DND-41 (cell line): Measurements from ENCODE around the gene LGR6.

Experiments
- ATAC-seq: fragments of 200-7000 bp; cut with Tn5 transposase; 3 replicates; pipeline ENCODE4 v1.9.1; 2021; ENCODE audit warnings: low read depth; ENCODE audit not compliant: insufficient read depth
- DNase-seq: peaks from one replicate; pipeline ENCODE4 v3.0.0-alpha.2; 2020
- H2AFZ ChIP-seq: 2 replicates; pipeline ENCODE4 v1.6.0; 2012; ENCODE audit warnings: low read depth, low read length
- H3K27ac ChIP-seq: 2 replicates; pipeline ENCODE4 v1.5.1; 2012; ENCODE audit warnings: low read length, inconsistent platforms
- H3K27me3 ChIP-seq: fragments of 200-600 bp; sonication (generic); 2 replicates; pipeline ENCODE4 v1.6.0; 2012; ENCODE audit warnings: low read length, mild to moderate bottlenecking, inconsistent platforms; ENCODE audit not compliant: insufficient read depth, poor library complexity
- H3K36me3 ChIP-seq: 2 replicates; pipeline ENCODE4 v1.5.1; 2012; ENCODE audit warnings: low read length, inconsistent platforms; ENCODE audit not compliant: insufficient read depth
- H3K4me1 ChIP-seq: 2 replicates; pipeline ENCODE4 v1.5.1; 2012; ENCODE audit warnings: mild to moderate bottlenecking, low read length; ENCODE audit not compliant: insufficient read depth
- H3K4me2 ChIP-seq: 2 replicates; pipeline ENCODE4 v1.6.0; 2012; ENCODE audit warnings: mild to moderate bottlenecking, moderate library complexity, low read length, inconsistent platforms; ENCODE audit not compliant: insufficient read depth
- H3K4me3 ChIP-seq, 2 experiments: fragments of 200-600 bp in 1 of 2; shearing (Covaris generic) in 1 of 2; 2 replicates each; pipeline ENCODE4 v1.5.1; 2012 to 2016; ENCODE audit warnings: inconsistent platforms in 2 of 2, low read length in 2 of 2, mild to moderate bottlenecking in 2 of 2, low read depth in 1 of 2, moderate library complexity in 1 of 2
- H3K79me2 ChIP-seq: 2 replicates; pipeline ENCODE4 v1.6.0; 2012; ENCODE audit warnings: low read length, inconsistent platforms; ENCODE audit not compliant: insufficient read depth
- H3K9ac ChIP-seq: 2 replicates; pipeline ENCODE4 v1.6.0; 2012; ENCODE audit warnings: low read depth, mild to moderate bottlenecking, inconsistent platforms, low read length, moderate library complexity
- H3K9me3 ChIP-seq: 2 replicates; pipeline ENCODE4 v1.5.1; 2012; ENCODE audit warnings: low read length, moderate library complexity, mild to moderate bottlenecking, inconsistent platforms; ENCODE audit not compliant: insufficient read depth, severe bottlenecking
- H4K20me1 ChIP-seq: 2 replicates; pipeline ENCODE4 v1.6.0; 2012; ENCODE audit warnings: low read length; ENCODE audit not compliant: insufficient read depth
- EZH2 ChIP-seq: IDR thresholded peaks from 3 replicates; pipeline ENCODE4 v1.6.1; 2012; ENCODE audit warnings: borderline replicate concordance, low read depth, mild to moderate bottlenecking, moderate library complexity, low read length, inconsistent platforms; ENCODE audit not compliant: severe bottlenecking
- TF ChIP-seq, protein P1 (sequence below): IDR thresholded peaks from 2 replicates; pipeline ENCODE4 v1.5.1; 2012; ENCODE audit warnings: borderline replicate concordance, low read length, moderate library complexity, mild to moderate bottlenecking; ENCODE audit not compliant: poor library complexity, severe bottlenecking; ENCODE audit errors: extremely low read depth

LGR6 gene

DNA sequence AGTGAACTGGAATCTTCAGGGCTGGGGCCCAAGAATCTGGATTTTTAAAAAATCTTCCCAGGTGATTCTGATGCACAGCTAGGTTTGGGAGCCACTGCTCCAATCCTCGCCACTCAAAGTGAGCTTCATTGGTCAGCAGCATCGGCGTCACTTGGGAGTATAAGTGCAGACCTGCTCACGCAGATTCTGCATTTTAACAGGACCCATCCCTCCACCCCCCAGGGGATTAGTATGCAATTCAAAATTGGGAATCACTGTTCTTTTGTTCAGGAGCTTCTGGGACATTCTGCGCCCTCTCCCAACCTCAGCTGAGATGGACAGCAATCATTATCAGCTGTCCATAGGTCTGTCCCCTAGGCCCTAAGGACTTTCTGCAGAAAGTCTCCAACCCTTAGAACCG is 53.5 kb downstream of the LGR6 start:
- no peak overlapping the region for H3K4me2 ChIP-seq

DNA sequence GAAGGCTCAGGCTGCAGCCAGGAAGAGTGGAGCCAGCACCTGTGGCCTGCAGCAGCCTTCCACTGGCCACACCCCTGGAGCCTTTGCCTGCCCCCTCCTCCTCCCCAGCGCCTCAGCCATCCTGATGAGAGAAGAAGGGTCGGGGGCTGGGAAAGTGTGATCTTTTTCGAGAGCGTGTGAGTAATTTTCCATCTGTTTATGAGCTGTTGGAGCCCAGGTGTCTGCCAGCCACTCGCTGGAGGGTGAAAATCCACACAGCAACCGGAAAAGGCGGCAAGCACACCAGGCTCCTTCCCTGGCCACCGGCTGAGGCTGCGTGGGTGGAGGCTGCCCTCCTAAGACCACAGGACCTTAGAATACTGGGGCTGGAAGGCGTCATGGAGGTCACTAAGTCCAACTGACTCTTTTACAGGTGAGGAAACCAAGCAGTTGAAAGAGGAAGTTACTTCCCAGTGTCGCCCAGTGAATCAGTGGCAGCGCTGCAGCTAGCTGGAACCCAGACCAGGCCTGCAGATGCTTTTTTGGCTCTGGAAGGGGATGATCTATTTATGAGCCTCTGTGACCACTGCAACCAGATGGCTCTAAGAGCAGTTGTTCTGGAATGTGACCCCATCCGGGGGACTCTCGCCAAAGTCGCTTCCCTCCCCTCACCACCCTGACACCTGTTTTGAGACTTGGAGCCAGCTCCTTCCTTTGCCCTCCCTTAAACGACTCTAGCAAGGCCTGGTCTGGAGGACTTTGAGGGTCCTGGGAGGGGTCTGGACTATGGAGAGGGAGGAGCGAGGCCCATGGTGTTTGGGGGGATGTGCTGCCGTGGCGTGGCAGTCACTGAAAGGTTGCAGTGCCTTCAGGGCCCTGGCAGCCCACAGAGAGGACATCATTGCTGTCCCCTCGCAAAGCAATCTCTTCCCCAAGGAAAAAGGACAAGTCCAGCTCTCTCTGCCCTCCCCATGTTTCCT is 54.5 kb downstream of the LGR6 start:
- H3K9me3 ChIP-seq = no peaks in the 10 kb centered on the region
- DNase-seq = no peak
- no peaks in the 10 kb centered on the region for H3K4me1 ChIP-seq
- H2AFZ ChIP-seq = no peak overlapping the region
- TF ChIP-seq EZH2 = no peak
- TF ChIP-seq, protein P1, sequence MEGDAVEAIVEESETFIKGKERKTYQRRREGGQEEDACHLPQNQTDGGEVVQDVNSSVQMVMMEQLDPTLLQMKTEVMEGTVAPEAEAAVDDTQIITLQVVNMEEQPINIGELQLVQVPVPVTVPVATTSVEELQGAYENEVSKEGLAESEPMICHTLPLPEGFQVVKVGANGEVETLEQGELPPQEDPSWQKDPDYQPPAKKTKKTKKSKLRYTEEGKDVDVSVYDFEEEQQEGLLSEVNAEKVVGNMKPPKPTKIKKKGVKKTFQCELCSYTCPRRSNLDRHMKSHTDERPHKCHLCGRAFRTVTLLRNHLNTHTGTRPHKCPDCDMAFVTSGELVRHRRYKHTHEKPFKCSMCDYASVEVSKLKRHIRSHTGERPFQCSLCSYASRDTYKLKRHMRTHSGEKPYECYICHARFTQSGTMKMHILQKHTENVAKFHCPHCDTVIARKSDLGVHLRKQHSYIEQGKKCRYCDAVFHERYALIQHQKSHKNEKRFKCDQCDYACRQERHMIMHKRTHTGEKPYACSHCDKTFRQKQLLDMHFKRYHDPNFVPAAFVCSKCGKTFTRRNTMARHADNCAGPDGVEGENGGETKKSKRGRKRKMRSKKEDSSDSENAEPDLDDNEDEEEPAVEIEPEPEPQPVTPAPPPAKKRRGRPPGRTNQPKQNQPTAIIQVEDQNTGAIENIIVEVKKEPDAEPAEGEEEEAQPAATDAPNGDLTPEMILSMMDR = no peak
- no peak for ATAC-seq
- H3K4me2 ChIP-seq = no peak overlapping the region
- no peak overlapping the region for H3K9ac ChIP-seq
- no peaks in the 10 kb centered on the region for H3K36me3 ChIP-seq
- H4K20me1 ChIP-seq = no peaks in the 10 kb centered on the region
- H3K27ac ChIP-seq = no peak overlapping the region
- H3K4me3 ChIP-seq = no peak overlapping the region
- H3K27me3 ChIP-seq = peaks cover 23% of the 10 kb centered on the region
- H3K79me2 ChIP-seq = no peaks in the 10 kb centered on the region

More for the DNA sequence above, 53.5 kb downstream of the LGR6 start:
- Histone ChIP-seq H3K9me3 (no peaks in the 10 kb centered on the region), H3K4me3 (no peak overlapping the region), H3K27ac (no peak overlapping the region), H3K9ac (no peak overlapping the region), H4K20me1 (no peaks in the 10 kb centered on the region), H2AFZ (no peak overlapping the region), H3K4me1 (no peaks in the 10 kb centered on the region), H3K27me3 (peaks cover 23% of the 10 kb centered on the region), H3K79me2 (no peaks in the 10 kb centered on the region), H3K36me3 (no peaks in the 10 kb centered on the region)
- TF ChIP-seq, protein P1 = no peak
- TF ChIP-seq EZH2 = no peak
- DNase-seq = no peak
- no peak for ATAC-seq

DNA sequence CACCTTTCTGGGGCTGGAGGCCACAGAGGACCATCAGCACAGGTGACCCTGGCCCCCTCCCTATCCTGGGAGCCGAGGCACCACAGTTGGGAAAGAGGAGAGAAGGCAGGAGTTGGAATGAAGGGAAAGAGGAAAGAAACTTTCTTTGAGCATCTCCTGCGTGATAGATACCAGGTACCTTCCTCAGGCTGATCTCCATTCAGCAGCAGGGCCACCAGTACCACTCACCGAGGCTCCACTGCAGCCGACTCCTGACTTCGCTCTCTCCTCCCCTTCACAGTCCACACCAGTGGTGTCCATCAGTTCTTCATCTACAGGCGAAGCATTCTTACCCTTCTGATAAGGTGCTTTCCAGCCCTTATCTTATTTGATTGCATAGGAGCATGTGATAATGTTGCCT is 55.3 kb downstream of the LGR6 start:
- H3K4me3 ChIP-seq = no peak overlapping the region
- H3K27me3 ChIP-seq = peaks cover 21% of the 10 kb centered on the region
- H4K20me1 ChIP-seq = no peaks in the 10 kb centered on the region
- no peak for DNase-seq
- H2AFZ ChIP-seq = no peak overlapping the region
- H3K9ac ChIP-seq = no peak overlapping the region
- H3K79me2 ChIP-seq = no peaks in the 10 kb centered on the region
- H3K27ac ChIP-seq = no peak overlapping the region
- ATAC-seq = no peak
- no peaks in the 10 kb centered on the region for H3K36me3 ChIP-seq
- no peak for TF ChIP-seq EZH2
- TF ChIP-seq, protein P1 = no peak
- H3K4me2 ChIP-seq = no peak overlapping the region
- H3K4me1 ChIP-seq = no peaks in the 10 kb centered on the region
- H3K9me3 ChIP-seq = no peaks in the 10 kb centered on the region
